HL-60 (cell line): ENCODE measurements around the gene ICA1.

Experiments
- CTCF ChIP-seq: IDR thresholded peaks from one replicate; pipeline ENCODE4 v1.5.1; 2011; ENCODE audit warnings: low read length, control low read depth, inconsistent platforms; ENCODE audit not compliant: insufficient read depth
- GABPA ChIP-seq: IDR thresholded peaks from 2 replicates; pipeline ENCODE4 v1.6.1; 2012; ENCODE audit warnings: low read depth
- POLR2AphosphoS5 ChIP-seq: IDR thresholded peaks from 2 replicates; pipeline ENCODE4 v1.6.1; 2012; ENCODE audit warnings: low read depth

GRCh38 chr7:8168336-8168735 lies 93.6 kb downstream of the ICA1 start:
- TF ChIP-seq POLR2AphosphoS5 (no peak), CTCF (no peak), GABPA (no peak)
